SW480 (cell line): ENCODE results near the gene ATRX.
"Not testable (repeated sequence)": the region's sequence is repeated elsewhere in the genome, so short reads cannot be mapped to it uniquely, and the experiment has no call there.

Source experiments
- DNase-seq: peaks from one replicate; pipeline ENCODE4 v3.0.0-alpha.2; 2016; ENCODE audit warnings: low spot score

ATRX gene

DNA sequence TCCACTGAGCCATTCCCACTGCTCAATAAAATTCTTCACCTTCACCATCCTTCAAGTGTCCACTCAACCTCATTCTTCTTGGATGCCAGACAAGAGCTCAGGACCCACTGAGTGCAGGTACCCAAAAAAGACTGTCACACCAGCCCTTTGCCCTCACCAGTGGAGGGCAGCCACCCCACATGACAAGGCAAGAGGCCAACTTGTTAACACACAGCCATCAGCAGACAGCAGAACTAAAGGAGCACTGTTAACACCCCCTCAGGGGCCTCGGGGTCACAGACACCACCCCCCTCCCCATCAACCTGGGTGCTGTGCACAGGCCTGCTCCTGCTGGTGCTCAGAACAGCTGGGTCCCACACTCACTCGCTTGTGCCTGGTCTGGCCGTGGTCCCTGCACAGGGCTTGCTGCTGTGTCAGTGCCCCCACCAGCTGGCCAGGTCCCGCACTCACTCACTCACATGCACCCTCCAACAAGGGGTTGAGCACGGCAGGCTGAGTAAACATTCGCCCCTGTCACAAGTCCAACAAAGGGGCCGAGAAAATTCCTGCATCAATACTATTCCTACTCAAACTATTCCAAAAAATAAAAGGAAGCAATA is 54.1 kb downstream of the ATRX start:
- DNase-seq: no peak

DNA sequence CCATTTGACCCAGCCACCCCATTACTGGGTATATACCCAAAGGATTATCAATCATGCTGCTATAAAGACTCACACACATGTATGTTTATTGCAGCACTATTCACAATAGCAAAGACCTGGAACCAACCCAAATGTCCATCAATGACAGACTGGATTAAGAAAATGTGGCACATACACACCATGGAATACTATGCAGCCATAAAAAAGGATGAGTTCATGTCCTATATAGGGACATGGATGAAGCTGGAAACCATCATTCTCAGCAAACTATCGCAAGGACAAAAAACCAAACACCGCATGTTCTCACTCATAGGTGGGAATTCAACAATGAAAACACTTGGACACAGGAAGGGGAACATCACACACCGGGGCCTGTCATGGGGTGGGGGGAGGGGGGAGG is 59.9 kb downstream of the ATRX start:
- DNase-seq: not testable (repeated sequence)

DNA sequence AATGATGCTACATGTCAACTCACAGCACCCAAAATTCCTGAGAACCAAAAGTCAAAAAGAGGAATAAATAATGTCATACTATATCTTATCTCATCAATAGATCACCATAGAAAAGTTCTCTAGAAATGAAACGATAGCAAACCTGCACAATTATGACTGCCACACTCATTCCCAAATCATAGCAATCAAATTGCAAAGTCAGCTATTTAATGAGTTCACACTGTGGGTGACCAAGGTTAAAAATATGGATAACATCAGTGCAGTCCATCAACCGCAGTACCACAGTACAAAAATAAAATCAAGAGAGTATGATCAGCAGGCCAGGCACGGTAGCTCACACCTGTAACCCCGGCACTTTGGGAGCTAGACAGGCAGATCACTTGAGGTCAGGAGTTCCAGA is 62.3 kb downstream of the ATRX start:
- no peak for DNase-seq

DNA sequence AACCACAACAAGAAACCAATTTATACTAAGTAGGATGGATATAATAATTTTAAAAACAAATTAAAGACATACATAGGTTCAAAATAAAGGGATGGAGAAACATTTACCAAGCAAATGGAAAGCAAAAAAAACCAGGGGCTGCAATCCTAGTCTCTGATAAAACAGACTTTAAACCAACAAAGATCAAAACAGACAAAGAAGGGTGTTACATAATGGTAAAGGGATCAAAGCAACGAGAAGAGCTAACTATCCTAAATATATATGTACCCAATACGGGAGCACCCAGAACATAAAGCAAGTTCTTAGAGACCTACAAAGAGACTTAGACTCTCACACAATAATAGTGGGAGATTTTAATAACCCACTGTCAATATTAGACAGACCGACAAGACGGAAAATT is 66.6 kb downstream of the ATRX start:
- no peak for DNase-seq

DNA sequence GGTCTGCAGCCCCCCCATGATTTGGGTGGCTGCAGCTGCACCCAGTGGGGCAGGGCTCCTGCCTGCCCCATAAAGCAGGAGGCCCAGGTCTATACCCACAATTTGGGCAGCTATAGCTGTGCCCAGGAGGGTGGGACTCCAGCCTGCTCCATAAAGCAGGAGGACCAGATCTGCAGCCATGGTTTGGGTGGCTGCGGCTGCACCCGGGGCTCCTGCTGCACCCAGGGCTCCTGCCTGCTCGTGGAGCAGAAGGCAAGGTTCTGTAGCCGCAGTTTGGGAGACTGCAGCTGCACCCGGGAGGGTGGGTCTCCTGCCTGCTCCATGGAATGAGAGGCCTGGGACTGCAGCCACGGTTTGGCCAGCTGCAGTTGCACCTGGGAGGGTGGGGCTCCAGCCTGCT is 81.1 kb downstream of the ATRX start:
- DNase-seq: no peak

DNA sequence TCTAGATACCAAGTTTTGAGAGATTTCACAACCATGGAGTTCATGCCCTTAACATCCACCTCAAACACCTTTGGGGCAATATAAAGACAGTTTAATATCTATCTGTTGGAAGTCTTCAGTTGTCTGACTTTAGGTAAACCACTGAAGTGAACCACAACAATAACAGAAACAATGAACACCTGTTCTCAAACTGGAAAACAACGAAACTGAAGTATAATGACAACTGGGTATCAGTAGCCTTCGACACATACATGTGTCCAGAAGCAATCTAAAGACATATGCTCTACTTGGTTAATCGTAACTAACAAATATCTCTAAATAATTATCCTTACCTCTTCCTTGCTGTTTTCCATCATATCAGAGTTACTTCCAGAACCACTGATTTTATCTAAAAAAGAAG is 87.8 kb downstream of the ATRX start:
- no peak for DNase-seq

DNA sequence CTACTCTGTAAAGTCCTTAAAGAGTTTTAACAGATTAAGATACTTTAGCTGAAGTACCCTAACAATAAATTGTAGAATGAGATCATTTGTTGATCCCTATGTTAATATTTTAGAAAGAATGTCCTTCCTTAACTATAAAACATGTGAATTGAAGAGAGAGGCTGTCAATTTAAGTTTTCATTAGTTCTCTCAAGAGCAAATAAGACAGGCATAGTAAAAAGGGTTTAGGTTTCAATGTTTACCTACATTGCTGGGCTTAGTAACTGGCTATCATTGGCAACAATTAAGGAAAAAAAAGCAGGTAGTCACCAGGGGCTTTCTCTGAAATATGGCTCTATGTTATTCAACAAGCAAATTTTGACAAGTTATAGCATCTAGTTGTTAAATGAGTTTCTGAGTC is 91.5 kb downstream of the ATRX start:
- DNase-seq: no peak

DNA sequence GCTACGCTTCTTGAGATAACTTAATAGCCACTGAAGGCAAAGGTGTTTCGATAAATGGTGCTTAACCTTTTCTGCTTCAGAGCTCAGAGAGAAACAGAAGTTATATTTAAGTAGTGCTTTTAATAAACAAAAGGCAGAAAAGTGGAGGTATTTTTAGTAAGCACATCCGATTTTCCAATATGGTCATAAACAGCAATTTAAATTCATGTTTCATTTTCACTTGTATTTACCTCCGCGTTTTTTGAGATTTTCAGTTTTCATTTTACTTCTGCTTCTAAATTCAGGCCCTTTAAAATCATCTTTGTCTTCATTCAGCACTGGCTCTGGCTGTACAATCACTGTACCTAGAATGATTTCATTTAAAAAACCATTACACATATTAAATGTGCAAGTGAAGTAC is 92.4 kb downstream of the ATRX start:
- DNase-seq: no peak

DNA sequence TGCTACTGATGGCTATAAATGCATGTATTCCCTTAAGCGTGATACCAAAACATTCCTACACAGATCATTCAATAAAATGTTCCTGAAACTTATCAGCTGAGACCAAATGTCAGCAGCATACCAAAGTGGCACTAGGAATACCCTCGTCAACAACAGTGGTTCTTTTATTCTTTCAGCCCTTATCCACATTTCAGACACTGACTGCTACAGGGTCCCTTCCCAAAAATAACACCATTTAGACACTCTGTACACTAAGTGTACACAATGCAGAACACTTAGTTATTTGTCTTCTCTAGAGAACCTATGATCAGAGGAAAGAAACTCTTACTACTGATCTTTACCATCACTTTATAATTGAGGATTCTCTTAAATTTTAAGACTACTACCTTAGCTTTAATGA is 94.1 kb downstream of the ATRX start:
- DNase-seq: no peak

DNA sequence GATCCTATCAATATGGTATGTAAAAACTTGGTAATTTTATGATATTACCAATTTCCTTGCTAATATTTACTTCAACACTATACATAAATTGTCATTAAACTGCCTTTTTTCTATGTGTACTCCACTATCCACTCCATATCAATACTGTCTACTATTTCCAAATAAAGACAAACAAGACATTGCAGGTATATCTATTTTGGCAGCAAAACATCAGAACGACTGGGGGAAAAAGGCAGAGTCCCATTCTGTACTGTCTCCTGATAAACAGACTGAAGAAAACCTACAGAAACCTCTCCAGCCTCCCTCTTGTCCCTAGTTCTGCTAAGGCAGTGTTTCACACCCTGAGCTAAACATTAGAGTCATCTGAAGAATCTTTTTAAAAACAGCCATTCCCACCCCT is 96.6 kb downstream of the ATRX start:
- DNase-seq: no peak

DNA sequence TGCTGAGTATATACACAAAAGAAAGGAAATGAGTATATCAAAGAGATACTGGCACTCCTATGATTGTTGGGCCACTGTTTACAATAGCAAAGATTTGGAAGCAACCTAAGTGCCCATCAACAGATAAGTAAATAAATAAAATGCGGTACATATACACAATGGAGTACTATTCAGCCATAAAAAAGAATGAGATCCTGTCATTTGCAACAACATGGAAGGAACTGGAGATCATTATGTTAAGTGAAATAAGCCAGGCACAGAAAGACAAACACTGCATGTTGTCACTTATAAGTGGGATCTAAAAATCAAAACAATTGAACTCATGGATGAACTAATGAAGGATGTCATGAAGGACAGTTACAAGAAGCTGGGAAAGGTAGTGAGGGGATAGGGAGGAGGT is 100.3 kb downstream of the ATRX start:
- not testable (repeated sequence) for DNase-seq

DNA sequence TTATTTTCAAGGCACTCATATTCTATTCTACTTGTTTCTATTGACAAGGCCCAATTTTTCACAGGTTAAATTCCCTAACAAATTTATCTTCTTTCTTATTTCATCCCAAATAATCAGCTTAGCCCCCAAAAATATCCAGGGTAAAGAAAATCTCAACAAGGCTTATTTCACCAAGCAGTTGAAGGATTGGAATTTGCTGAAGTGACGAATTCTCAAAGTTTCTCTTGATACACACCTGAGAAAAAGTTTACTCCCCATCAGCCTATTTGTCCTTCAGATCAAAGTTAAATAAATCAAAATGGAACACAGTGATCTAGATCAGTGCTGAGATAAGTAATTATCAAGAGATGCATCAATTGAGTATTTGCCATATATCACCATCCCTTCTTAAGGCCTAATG is 106.9 kb downstream of the ATRX start:
- DNase-seq: no peak

DNA sequence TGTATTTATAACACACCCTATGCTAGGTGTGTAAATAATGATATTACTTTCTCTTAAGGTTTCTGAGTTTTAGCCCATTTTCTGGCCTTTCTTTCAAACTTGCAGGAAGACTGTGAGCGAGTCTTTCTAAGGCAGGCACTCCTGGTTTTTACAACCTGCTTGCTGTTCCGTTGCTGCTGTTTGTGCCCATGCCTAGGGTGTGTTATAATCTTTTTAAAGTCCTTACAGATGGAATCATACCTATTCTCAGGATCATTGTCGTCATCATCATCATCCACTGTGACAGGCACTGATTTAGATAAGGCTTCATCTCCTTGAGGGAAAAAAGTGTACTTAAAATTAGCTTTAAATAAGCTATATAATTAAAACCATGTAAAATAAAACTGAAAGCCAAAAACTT is 110.0 kb downstream of the ATRX start:
- no peak for DNase-seq

DNA sequence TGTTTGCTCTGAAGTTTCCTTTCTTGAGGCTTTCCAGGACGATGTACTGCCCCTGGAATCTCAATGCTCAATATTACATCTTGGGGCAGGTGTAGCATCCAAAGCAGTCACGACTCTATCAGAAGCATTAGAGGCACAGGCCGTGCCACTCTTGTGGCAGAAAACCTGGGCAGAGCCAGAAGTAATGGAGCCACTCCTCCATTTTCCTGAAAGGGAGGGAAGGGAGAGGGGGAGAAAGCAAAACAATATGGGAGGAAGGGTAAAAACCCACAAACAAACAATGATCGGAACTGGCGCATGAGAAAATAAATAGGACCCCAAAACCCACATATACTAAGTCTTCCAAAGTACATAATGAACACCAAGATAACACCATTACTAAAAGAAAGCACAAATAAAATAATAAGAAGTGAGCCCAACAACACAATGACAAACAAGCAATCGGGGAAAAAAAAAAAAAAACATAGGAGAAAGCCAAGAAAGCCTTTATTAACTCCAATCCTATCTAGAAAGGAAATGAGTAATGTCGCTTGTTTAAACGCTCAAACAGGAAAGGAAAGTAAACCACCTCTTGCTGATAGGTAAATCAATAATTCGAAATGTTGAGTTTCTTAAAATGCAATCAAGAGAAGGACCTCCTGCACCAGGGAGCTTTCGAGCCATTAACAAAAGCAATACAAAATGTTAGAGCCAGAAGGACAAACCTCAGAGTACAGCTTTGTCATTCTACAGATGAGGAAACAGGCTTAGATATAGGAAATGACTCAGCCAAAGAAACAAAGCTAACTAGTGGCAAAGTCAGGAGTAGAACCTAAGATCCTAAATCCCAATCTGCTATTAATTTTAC is 117.4 kb downstream of the ATRX start:
- DNase-seq: no peak

DNA sequence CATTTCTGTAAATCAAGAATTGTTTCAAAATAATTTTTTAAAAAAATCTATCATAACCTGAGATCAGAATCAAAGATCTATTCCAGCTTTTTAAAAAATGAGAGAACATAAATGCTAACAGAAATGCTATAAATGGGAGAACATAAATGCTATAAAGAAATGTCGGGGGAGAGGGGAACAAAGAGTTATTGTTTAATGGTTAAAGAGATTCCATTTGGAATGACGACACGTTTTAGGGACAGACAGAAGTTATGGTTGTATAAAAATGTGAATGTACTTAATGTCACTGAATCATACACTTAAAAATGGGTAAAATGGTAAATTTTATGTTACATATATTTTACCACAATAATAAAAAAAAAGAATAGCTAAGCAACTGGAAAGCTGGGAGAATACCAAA is 127.1 kb downstream of the ATRX start:
- DNase-seq: no peak

DNA sequence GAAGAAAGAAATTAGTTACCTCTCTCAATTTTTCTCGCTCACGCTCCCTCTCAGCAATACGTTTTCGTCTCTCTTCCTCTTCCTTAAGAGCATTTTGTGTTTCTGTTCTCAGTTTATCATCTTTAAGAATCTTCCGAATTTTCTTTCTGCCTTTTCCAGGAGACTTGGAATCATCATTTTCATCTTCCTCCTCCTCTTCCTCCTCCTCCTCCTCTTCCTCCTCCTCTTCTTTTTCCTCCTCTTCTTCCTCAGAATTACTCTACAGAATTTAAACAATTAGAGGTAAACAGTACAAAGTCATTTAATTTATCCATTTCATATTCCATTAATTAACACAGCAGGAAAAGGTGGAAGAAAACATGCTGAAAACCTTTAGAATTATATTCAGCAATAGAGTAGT is 133.9 kb downstream of the ATRX start:
- no peak for DNase-seq

DNA sequence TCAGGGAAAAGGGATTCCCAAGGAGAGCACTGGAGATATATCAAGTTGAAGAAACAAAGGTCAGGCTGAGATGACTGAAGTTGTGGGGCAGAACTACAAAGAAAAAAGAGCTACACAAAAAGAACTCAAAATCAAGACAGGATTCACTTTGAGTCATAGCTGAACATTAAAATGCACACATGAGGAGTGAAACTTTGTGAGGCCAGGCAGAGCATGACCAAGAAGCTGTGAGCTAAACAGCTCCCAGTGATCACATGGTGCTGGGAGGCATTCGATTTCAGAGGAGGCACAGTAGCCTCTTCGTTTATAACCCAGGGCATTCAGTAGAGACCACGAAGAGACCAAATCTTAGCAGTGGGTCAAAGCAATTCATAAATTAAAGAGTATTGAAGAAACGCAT is 145.3 kb downstream of the ATRX start:
- DNase-seq: no peak

DNA sequence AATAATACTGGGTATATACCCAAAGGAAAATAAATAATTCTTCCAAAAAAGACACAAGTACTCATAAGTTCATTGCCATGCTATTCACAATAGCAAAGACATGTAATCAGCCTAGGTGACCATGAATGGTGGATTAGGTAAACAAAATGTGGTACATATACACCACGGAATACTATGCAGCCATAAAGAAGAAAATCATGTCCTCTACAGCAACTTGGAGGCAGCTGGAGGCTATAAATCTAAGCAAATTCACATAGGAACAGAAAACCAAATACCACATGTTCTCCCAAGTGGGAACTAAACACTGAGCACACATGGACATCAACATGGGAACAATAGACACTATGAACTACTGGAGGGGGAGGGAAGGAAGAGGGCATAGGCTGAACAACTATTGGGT is 146.2 kb downstream of the ATRX start:
- no peak for DNase-seq

DNA sequence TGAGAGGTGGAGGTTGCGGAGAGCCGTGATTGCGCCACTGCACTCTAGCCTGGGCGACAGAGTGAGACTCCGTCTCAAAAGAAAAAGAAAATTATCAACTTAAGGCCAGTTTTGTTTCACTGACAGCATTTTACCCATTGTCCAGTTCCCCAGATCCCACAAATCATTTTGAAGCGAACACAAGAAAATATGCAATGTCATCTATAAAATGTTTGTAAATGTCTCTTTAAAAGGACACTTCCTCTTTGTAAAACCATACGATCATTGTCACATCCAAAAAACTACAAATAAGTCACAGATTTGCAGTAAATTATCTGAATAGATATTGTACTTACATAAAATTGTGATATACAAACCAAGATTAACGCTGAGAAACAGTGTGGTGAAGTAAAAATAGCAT is 147.6 kb downstream of the ATRX start:
- DNase-seq: no peak

DNA sequence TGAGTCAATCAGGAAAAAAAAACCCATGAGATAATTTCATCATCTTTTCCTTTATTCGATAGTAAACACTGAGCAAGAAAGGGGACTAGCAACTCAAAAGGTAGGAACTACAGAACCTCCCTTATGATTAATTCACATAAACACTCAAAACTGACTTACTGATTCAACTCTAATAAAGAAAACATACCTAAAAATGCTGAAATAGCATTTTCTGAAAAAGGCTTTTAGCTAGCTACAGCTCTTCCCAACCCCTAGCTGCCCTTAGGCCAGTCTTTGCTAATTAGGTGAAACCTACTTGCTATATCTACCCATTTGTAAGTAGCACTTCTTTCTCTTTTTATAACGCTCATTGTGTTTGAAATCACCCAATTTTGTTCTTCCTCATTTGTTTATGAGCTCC is 150.6 kb downstream of the ATRX start:
- no peak for DNase-seq

DNA sequence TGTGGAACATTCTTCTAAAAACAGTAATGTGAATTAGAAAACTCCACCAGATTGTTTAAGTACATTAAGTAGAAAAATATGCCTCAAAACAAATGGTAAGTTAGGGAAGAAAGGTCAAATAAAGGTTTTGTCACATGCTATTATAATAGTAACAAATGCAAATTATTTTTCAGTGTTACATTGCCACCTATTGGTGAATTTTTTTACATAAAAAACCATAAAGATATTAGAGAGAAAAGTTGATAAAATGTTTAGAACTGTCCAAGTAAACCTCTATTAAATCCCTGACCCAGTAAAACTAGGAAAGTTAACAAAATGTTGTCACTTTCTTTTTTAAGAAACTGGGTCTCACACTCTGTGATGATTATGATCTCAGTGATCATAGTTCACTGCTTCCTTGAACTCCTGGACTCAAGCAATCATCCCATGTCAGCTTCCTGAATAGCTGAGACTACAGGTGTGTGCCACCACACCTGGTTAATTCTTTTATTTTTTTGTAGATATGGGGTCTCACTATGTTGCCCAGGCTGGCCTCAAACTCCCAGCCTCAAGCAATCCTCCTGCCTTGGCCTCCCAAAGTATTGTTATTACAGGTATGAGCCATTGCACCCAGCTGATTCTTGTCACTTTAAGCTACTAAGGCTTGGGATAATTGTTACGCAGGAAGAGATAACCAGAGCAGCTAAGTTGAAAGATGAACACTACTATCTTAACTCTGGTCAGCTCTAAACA is 157.6 kb downstream of the ATRX start:
- no peak for DNase-seq

DNA sequence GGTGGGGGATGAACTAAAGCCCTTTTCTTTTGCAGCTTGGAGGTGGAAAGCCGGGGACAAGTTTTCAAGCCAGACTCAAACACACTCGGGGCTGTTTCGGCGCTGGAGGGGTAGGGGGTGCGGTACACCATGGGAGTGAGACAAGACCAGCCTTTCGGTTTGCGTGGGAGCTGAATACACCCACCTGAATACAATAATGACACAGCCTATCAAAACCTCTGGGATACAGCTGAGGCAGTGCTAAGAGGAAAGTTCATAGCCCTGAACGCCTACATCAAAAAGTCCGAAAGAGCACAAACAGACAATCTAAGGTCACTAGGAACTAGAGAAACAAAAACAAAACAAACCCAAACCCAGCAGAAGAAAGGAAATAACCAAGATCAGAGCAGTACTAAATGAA is 163.3 kb downstream of the ATRX start:
- DNase-seq: no peak

DNA sequence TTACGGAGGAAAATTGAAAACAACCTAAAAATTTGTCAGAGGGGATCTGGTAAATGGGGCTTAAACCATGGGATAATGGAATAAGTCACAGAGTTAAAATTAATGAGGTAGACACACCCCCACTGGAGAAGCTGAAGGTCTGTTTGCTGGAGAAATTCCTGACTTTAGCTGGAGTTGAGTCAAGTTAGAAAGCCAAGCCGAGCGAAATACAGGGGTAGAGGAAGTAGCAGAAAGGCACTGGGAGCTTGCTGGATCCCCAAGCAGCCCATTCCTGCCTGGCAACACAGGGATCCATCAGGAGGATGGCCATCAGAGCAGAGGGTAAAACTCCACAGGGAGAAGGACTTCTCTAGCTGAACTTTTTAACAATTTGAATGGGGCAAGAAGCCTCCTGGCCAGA is 163.8 kb downstream of the ATRX start:
- DNase-seq: no peak
